MV-4-11 (cell line): Measurements from ENCODE around the gene CPTP.
"Not testable (repeated sequence)": the region's sequence is repeated elsewhere in the genome, so short reads cannot be mapped to it uniquely, and the experiment has no call there.

Experiments used
- DNase-seq: peaks from one replicate; lab custom pipeline; 2025; lab: John Stamatoyannopoulos, UW

Gene CPTP

GRCh38 chr1:1307261-1307922 is 17.2 kb upstream of the CPTP start:
- no peak for DNase-seq

GRCh38 chr1:1307923-1308755 is 16.5 kb upstream of the CPTP start, which contains the start of the genes ACAP3 and PUSL1:
Gene ACAP3 (minus strand): TSS chr1:1307930. CDS start chr1:1307815, 115 bp downstream.
Gene PUSL1 (plus strand): TSS chr1:1308597. CDS start chr1:1308644, 47 bp downstream.
- peak; percentile 89 for DNase-seq

- DNase-seq: no peak
These were observed 15.8 kb upstream of the CPTP start for GRCh38 chr1:1308756-1309250.

- DNase-seq: no peak
These were observed 15.1 kb upstream of the CPTP start for GRCh38 chr1:1309251-1310108.

- DNase-seq: no peak
These were observed 14.6 kb upstream of the CPTP start for GRCh38 chr1:1310109-1310385.

GRCh38 chr1:1310476-1311053 is 14.0 kb upstream of the CPTP start:
- DNase-seq: no peak

- DNase-seq: no peak
These were observed 13.2 kb upstream of the CPTP start for GRCh38 chr1:1311107-1312104.

- DNase-seq: no peak
These were observed 11.9 kb upstream of the CPTP start for GRCh38 chr1:1312450-1313314.

GRCh38 chr1:1313500-1314236 is 10.9 kb upstream of the CPTP start:
- DNase-seq: no peak

GRCh38 chr1:1314237-1314586 is 10.4 kb upstream of the CPTP start:
- DNase-seq: no peak

GRCh38 chr1:1314678-1315335 is 9.8 kb upstream of the CPTP start:
- DNase-seq: no peak

- DNase-seq: no peak
These were observed 9.1 kb upstream of the CPTP start for GRCh38 chr1:1315435-1315954.

- not testable (repeated sequence) for DNase-seq
These were observed 8.4 kb upstream of the CPTP start for GRCh38 chr1:1316199-1316598.

GRCh38 chr1:1317420-1317819 is 7.2 kb upstream of the CPTP start:
- no peak for DNase-seq

- no peak for DNase-seq
These were observed 6.4 kb upstream of the CPTP start for GRCh38 chr1:1318131-1318652.

GRCh38 chr1:1318777-1319645 is 5.6 kb upstream of the CPTP start:
- no peak for DNase-seq

GRCh38 chr1:1319646-1319941 is 5.0 kb upstream of the CPTP start:
- no peak for DNase-seq
